ENCODE data around the gene MIXL1. TPM values are rescaled to one million over a fixed set of nuclear protein-coding genes. Genes with fewer than 3 reads are reported as not detected.

Gene MIXL1
- total RNA-seq, 1 donor from 2014 or later = 0.63 TPM

GRCh38 chr1:226215239-226215638, 8.2 kb upstream of the MIXL1 start:
- Mint-ChIP-seq H3K27me3 (peaks cover 4% of the 10 kb centered on the region), H3K27ac (no peak overlapping the region), H3K36me3 (no peaks in the 10 kb centered on the region), H3K9me3 (no peaks in the 10 kb centered on the region), H3K4me3 (no peak overlapping the region), H3K4me1 (ENCODE audit: unreplicated experiment) (peaks cover 7% of the 10 kb centered on the region)
- no peak for DNase-seq (ENCODE audit: extremely low spot score, unreplicated experiment)
- TF ChIP-seq, protein P1, sequence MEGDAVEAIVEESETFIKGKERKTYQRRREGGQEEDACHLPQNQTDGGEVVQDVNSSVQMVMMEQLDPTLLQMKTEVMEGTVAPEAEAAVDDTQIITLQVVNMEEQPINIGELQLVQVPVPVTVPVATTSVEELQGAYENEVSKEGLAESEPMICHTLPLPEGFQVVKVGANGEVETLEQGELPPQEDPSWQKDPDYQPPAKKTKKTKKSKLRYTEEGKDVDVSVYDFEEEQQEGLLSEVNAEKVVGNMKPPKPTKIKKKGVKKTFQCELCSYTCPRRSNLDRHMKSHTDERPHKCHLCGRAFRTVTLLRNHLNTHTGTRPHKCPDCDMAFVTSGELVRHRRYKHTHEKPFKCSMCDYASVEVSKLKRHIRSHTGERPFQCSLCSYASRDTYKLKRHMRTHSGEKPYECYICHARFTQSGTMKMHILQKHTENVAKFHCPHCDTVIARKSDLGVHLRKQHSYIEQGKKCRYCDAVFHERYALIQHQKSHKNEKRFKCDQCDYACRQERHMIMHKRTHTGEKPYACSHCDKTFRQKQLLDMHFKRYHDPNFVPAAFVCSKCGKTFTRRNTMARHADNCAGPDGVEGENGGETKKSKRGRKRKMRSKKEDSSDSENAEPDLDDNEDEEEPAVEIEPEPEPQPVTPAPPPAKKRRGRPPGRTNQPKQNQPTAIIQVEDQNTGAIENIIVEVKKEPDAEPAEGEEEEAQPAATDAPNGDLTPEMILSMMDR (conservative IDR thresholded peaks at IDR 0.05) = no peak

- Mint-ChIP-seq H3K4me3 (no peak overlapping the region), H3K4me1 (ENCODE audit: unreplicated experiment) (peaks cover 11% of the 10 kb centered on the region), H3K27me3 (peaks cover 4% of the 10 kb centered on the region)
Observed at GRCh38 chr1:226216056-226216455, 7.4 kb upstream of the MIXL1 start.

DNA sequence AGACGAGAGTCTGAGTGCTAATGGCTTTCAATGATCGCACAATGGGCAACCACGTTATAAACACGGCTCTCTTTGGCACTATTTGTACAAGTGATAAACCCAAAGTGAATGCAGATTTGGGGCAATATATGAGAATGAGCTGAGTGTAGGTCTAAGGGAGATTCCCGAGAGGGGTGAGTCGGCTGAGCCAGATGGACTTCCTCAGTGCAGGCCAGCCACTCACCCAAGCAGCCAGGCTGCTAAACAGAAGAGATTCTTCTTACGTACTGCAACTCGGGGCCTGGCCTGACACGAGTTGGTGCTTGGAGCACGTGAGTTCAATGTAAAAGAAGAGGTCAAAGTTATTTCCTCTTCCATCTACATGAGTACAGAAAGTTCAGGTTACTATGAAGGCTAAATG, 6.2 kb upstream of the MIXL1 start:
- TF ChIP-seq, protein P1 (conservative IDR thresholded peaks at IDR 0.05) = no peak
- no peaks in the 10 kb centered on the region for H3K36me3 Mint-ChIP-seq
- no peaks in the 10 kb centered on the region for H3K9me3 Mint-ChIP-seq
- H3K4me3 Mint-ChIP-seq = no peak overlapping the region
- H3K4me1 Mint-ChIP-seq (ENCODE audit: unreplicated experiment) = peaks cover 14% of the 10 kb centered on the region
- DNase-seq (ENCODE audit: extremely low spot score, unreplicated experiment) = no peak
- peaks cover 9% of the 10 kb centered on the region for H3K27me3 Mint-ChIP-seq
- H3K27ac Mint-ChIP-seq = no peak overlapping the region

More at GRCh38 chr1:226216056-226216455, 7.4 kb upstream of the MIXL1 start:
- no peak for DNase-seq (ENCODE audit: extremely low spot score, unreplicated experiment)
- no peak overlapping the region for H3K27ac Mint-ChIP-seq
- no peaks in the 10 kb centered on the region for H3K9me3 Mint-ChIP-seq
- TF ChIP-seq, protein P1 (conservative IDR thresholded peaks at IDR 0.05) = no peak
- no peaks in the 10 kb centered on the region for H3K36me3 Mint-ChIP-seq

DNA sequence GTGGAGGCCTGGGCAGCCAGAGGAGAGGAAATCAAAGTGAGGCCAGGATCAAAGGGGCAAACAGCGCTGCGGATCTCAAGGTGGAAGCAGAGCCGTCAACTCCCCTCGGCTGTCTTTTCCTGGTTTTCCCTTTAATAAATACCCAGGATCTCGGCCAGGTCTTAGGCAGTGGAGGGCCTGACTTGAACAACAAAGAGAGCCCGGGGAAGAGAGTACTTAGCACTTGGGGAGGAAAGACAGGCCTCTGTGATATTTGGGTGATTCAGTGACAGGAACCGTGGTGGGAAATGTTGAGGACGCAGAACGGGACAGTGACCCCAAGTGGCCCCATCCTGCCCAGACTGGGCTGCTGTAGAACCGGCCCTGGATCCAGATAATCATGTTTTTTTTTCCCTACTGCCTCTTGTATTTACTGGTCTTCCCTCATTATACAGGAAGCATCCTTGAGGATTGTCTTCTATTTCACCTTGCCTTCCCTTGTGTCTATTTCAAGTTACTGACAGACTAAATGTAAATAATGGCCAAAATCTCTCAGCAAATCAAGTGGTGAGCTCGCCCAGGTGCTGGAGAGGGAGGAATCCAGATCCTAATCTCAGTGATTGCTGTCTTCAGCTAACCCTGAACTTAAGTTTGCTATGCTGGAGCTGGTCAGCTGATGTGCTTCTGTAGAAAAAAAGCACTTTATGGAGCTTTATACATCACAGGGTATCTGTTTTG, 2.8 kb upstream of the MIXL1 start:
- H3K27ac Mint-ChIP-seq = no peak overlapping the region
- peaks cover 34% of the 10 kb centered on the region for H3K27me3 Mint-ChIP-seq
- H3K9me3 Mint-ChIP-seq = no peaks in the 10 kb centered on the region
- no peak overlapping the region for H3K4me3 Mint-ChIP-seq
- no peaks in the 10 kb centered on the region for H3K36me3 Mint-ChIP-seq
- peaks cover 14% of the 10 kb centered on the region for H3K4me1 Mint-ChIP-seq (ENCODE audit: unreplicated experiment)
- DNase-seq (ENCODE audit: extremely low spot score, unreplicated experiment) = no peak
- TF ChIP-seq, protein P1 (conservative IDR thresholded peaks at IDR 0.05) = no peak

GRCh38 chr1:226222686-226223085, 778 bp upstream of the MIXL1 start:
- TF ChIP-seq, protein P1 (conservative IDR thresholded peaks at IDR 0.05) = no peak
- peak overlapping the region; percentile 77 for H3K4me3 Mint-ChIP-seq
- peaks cover 44% of the 10 kb centered on the region for H3K27me3 Mint-ChIP-seq
- H3K27ac Mint-ChIP-seq = no peak overlapping the region
- H3K9me3 Mint-ChIP-seq = no peaks in the 10 kb centered on the region
- H3K36me3 Mint-ChIP-seq = no peaks in the 10 kb centered on the region
- DNase-seq (ENCODE audit: extremely low spot score, unreplicated experiment) = no peak
- peaks cover 7% of the 10 kb centered on the region for H3K4me1 Mint-ChIP-seq (ENCODE audit: unreplicated experiment)

All from type B pancreatic cell (in vitro differentiated cells).